ENCODE measurements around the gene KL. TPM values are rescaled to one million over a fixed set of nuclear protein-coding genes. Genes with fewer than 3 reads are reported as not detected.
A peak's percentile ranks its signal among the peaks of the same experiment; 100 is the strongest.

KL gene
- total RNA-seq, 1 experiment from 2014 or later = not detected

DNA sequence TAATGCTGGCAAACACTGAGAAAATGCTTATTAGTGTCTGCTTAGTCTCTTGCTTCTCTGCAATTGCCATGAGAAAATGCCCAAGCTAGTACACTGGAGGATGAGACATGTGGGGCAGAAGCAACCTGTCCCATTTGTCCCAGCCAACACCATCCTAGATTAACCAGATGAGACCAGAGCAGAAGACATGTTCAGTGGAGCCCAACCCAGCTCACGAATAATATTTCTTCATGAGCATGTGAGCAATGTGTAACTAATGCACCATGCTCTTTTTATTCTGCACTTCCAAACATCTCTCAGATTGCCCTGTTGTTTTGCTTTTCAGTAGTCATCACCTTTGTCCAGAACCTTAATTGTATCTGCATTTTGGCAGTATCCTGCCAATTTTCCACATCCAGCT, 21.4 kb downstream of the KL start:
- DNase-seq (ENCODE audit: low read depth) = no peak

DNA sequence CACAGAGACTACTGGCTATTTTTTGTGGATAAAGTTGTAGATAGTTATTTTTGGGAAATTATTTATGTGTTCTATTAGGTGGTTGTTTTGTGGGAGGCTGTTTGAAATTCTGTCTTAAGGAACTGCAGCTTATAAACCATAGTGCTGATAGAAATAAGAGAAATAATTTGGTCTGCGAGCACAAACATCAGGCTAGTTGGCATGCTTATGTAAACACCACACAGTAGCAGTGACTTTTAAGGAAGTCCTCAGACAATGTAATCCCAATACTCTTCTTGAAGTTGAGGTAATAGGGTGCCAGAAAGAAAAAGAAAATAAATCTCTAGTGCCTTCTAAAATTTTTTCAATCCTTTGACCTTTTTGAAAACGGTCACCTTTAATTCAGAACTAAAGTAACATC, 23.9 kb downstream of the KL start:
- no peak for DNase-seq (ENCODE audit: low read depth)

DNA sequence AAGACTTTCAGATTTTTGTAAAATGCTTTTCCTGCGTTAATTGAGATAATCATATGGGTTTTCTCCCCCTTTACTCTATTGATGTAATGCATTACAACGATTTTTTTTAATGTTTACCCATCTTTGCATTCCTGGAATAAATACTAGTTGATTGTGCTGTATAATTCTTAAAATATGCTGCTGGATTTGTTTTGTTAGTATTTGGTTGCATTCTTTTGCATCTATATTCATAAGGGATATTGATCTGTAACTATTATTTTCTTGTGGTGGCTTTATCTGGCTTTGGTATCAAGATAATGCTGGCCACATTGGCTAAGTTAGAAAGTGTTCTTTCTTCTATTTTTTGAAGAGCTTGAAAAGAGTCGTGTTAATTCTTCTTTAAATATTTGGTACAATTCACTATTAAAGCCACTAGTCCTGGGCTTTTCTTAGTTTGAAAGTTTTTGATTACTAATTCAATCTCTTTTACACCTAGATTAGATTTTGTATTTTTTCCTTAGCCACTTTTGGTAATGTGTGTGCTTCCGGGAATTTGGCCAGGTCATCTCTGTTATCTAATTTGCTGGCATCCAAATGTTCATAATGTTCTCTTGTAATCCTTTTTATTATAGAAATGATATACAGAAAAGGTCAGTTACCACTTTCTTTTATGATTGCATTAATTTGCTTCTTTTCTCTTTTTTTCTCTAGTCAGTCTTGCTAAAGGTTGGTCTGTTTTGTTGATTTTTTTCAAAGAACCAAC, 29.8 kb downstream of the KL start:
- DNase-seq (ENCODE audit: low read depth) = no peak

DNA sequence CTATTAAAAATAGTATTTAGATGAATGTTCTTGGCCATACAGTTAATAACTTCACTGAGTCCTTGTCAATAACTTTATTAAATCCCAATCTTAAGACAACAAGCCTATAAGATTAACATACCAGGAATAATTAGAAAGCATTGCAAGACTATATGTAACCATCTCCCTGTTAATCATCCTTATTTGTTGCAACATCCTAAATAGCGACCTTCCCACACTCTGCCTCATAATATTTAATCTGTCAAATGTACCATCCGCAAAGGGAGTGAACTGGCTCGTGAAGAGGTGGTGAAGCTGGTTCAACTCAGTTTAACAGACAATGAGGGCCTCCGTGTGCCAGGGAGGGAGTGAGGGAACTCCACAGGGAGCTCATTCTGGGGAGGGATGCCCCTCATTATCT, 33.9 kb downstream of the KL start:
- no peak for DNase-seq (ENCODE audit: low read depth)

DNA sequence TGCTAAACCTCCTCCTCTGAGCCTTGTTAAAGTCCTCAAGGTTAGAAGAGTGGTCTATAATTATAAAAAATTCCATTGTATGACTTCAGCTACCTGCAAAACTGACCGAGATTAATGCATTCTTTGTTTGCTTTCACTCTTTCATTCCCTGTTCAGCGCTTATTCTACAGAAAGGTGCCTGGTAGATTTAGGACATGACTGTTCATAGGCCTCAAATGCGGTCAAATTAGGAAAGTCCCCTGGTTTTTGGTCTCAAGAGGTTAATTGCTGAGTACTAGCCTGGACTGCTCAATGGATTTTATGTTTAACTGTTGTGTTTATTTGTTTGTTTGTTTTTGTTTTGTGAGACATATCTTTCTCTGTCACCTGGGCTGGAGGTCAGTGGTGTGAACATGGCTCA, 35.4 kb downstream of the KL start:
- no peak for DNase-seq (ENCODE audit: low read depth)

DNA sequence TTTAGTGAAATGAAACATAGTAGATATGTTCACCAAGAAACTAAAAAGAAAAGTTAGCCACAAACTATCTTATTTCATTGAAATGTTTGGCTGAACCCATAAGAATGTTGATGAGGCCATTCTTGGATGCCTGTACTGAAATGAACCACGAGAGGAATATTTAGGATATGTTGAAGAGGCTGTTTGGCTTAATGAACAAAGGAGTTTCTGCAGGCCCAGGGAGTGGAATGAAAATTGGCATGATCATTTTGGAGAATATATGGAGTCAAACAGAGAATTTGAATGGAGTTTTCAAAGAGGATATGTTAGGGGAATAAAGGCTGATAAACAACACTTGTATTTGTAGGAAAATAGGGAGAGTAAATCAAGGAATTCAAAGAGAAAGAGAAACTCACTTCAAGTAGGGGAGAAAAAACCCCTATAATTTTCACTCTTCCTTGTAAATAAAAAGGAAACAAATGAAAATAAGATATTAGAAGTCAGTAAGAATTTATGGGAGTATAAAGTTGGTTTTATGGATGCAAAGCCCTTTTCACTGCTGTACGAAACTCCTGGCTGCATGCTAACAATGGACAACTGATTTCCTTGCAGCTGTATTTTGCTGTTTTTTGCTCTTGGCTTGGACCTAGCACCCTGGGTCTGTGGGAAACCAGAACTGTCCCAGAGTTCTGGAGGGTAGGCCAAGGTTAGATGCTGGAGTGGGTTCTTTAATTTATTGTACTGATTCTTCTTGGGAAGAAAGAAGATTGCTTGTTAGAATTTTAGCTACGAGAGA, 36.5 kb downstream of the KL start:
- DNase-seq (ENCODE audit: low read depth) = no peak

DNA sequence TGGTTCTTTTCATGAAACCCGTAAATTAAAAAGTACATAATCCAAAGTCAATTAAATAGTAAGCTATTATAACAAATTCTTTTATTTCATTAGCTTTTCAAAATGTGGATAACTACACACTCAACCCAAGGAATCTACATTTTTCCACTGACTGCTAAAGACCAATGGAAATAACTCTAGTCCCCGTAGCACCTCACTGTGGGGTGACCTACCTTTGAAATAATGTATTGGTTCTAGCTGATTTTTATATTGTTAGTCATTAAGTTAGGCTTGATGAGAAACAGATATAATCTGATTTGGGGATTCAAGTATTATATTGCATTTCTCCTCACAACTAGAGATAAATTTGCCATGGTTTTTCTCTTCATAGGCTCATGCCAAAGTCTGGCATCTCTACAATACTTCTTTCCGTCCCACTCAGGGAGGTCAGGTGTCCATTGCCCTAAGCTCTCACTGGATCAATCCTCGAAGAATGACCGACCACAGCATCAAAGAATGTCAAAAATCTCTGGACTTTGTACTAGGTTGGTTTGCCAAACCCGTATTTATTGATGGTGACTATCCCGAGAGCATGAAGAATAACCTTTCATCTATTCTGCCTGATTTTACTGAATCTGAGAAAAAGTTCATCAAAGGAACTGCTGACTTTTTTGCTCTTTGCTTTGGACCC, 37.3 kb downstream of the KL start:
- no peak for DNase-seq (ENCODE audit: low read depth)

DNA sequence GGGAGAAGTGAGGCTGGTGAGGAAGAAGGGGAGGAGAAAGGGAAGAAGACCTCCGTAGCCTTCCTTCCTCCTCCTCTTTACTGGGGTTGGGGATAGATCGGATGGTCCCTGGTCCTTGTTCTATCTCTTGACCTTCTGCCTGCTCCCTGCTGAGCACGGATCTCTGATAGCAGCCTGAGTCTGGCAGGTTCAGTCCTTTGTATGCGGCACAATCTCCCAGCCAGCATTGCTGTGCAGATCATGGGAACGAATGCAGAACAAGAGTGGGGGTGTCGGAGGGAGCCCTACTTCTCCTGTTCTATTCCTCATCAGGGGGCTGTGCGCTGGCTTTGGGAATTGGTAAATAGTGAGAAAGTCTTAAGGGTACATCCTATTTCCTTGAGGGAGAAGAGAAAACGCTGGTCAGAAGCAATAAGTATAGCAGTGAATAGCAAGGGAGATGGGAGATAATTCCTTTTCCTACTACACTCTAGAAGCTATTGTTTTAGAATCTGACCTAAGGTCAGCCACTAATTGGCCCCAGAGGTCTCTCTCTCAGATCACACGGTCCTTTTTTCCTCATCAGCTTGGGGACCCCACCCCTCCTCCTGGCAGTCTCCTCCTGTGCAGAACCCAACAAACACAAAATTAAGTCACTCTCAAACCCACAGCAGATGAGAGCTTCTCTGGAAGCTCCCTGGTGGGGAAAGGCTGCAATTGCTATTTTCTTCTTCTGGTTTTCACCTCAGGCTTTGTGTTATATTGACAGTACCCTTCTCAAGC, 41.0 kb downstream of the KL start:
- DNase-seq (ENCODE audit: low read depth) = no peak

DNA sequence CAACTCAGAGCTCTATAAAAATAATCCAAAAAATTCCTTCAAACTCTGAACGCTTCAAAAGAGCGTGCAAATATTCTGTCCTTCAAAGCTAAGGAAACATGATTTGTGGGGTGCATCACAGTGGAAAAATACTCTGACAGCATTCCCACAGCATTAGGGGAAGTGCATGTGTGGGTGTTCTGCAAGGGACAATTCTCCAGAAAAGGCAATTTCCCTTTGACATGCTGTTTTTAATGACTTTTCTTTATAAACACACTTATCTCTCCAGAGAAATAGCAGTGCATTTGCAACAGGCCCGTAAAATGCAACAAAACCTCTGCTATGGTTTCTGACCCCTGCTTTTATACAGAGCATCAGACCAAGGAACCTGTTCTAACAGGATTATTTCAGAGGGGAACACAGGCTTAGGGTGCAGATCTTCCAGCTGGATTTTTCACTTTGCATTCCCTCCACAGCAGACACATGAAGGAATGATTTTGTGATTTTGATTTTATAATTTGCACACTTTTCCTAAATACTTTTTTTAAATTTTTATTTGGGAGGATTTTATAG, 42.6 kb downstream of the KL start:
- DNase-seq (ENCODE audit: low read depth) = no peak

DNA sequence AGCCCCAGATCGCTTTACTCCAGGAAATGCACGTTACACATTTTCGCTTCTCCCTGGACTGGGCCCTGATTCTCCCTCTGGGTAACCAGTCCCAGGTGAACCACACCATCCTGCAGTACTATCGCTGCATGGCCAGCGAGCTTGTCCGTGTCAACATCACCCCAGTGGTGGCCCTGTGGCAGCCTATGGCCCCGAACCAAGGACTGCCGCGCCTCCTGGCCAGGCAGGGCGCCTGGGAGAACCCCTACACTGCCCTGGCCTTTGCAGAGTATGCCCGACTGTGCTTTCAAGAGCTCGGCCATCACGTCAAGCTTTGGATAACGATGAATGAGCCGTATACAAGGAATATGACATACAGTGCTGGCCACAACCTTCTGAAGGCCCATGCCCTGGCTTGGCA, 44.6 kb downstream of the KL start:
- DNase-seq (ENCODE audit: low read depth) = no peak

DNA sequence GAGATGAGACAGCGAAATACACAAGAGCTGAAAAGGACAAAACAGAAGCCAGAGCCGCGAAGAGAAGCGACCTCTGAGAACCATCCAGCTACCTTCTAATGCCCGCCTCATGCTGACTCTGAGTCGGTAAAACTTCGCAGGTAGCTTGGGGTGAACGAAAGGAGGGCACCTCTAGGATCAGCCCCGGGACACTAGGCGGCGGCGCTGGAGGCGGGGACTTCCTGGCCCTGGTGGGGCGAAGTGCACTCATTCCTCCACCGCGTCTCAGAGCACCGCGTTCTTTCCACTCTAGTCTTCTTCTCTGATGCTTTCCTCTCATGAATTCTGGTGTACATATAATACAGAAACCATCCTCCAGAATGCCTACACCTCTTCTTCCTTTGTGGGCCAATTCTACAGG, 50.1 kb downstream of the KL start:
- DNase-seq (ENCODE audit: low read depth) = no peak

DNA sequence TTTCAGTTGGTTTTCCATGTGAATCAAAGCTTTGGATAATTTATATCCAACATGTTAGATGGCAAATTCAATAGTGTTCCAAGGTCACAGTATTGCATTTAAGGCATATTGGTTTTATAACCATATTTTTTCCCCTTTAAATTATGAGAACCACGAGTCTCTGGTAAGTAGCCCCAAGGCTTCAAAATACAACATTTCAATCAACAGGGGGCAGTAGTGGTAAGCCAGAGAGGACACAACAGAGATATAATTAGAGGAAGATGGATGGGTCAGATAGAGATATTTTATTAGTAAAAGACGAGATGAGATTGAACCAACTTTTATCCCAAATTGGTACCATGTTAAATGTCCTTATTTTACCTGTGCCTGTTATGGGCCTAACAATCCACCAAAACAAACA, 53.1 kb downstream of the KL start:
- no peak for DNase-seq (ENCODE audit: low read depth)

DNA sequence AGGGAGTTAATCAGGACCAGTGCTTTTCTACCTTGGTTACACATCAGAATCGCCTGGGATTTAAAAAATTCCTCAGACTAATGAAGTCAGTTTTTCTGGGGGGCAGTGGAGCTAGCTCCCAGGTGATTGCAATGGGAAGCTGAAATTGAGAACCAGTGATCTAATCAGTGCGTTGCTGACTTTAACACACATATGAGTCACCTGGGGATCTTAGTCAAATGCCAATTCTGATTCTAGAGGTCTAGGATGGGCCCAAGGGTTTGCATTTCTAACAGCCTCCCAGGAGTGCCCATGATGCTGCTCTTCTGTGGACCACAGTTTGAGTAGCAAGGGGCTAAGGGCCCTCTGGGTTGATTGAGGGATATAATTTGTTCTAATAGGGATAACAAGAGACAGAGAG, 54.5 kb downstream of the KL start:
- DNase-seq (ENCODE audit: low read depth) = peak; percentile 21

DNA sequence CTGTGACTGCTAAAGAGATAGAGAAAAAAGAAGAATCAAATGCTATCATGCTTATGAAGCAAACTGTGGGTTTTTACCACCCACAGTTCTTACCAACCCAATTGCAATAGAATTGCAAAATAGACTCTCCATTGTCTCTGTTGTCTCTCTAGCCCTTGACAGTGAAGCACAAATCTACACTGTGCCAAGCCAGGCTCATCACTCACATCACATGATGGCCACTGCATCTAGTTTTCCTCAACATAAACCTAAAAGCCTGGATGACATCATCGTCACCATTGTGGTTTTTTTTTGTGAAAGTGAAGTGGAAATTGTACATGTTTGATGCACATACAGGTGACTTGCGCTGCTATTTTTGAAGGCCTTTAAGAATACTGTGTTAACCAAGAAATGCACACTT, 56.1 kb downstream of the KL start:
- DNase-seq (ENCODE audit: low read depth) = no peak

DNA sequence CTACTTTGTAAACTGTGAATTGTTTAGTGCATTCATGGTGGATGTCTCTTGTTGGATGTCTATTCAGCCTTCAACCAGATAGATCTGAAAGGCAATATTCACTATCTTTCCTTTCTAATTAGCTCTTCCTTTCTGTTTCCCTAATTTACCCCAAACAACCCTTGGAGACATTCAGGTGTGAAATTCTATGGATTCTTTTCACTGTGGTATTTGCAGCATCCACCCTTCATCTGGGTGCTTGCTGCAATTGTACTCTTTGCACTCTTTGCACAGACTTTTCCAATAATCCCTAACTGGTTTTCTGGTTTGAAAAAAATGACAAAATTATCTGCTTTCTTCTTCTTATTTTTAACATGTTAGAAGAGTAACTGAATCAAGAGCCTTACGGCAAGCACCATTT, 56.5 kb downstream of the KL start:
- no peak for DNase-seq (ENCODE audit: low read depth)

DNA sequence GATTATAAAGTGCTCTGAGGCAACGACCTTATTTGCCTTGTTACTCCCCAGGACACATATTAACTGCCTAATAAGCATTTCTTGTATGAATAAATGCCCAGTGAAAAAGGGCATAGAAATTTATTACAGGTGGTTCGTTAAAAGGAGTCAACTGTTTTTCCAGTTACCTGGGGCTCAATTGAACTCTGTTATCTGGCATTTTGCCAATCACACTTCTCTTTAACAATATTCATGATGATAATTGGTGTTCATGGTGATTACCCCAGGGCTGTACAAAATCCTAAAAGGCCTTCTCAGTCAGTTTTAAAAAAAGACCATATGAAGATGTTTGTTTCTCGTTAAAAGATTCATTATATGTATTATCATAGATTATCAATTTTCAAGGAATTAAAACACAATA, 57.1 kb downstream of the KL start:
- DNase-seq (ENCODE audit: low read depth) = no peak

DNA sequence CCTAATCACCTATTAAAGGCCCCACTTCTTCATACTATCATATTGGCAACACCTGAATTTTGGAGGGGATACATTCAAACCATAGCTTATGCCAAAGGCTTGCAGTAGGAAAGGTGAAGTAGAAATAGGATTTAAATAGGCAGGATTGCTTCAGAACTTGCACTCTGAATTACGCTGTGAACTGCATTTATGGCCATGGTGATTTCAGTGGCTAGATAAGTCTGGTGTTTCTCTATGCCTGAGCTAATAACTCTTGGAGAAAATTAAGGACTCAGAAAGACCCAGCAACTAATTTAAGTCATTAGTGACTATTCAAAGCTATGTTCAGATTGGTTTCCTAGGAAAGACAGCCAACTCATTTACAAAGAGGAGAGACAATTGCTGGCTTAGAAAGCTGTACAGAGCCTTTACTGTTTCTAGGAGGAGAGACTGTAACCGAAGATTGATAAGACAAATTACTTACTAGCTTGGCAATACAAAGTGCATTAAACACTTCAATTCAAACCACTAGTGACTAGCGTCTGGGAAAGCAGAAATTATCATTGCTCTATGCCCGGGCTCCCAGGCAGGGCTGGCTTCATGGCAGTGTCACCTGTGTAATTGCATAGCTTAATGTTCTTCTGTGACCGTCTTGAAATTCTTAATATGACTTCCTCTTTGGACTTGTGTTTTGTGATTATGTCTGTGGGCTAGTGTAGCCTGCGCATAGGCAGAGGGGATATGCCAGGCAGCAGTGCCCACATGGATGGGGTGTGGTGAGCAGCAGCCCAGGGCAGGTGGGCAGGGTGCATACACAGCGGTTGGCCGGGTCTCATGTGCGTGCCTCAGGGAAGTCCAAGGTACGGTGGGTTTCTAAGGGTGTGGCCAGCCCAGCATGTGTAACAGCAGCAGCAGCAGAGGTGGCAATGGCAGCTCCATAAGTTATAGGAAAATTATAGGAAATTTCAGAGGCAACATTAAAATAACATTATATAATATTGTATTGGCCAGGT, 60.1 kb downstream of the KL start:
- no peak for DNase-seq (ENCODE audit: low read depth)

DNA sequence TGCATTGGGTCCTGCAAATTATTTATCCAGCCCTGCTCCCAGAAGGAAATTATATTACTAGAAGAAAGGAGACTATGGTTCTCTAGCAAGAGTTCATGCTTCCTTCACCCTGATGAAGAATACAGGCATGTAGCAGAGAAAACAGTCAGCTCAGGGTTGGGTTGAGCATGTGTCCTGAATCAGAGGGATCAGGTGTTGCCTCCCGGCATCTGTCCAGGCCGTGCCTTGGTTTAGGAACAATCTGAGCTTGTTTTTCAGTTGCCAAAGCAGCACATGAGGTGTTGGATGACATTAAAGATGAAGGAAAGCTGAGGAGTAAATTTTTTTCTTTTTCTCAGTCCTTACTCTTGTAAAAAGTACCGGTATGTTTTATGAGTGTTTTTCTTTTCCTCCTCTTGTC, 62.0 kb downstream of the KL start:
- DNase-seq (ENCODE audit: low read depth) = no peak

DNA sequence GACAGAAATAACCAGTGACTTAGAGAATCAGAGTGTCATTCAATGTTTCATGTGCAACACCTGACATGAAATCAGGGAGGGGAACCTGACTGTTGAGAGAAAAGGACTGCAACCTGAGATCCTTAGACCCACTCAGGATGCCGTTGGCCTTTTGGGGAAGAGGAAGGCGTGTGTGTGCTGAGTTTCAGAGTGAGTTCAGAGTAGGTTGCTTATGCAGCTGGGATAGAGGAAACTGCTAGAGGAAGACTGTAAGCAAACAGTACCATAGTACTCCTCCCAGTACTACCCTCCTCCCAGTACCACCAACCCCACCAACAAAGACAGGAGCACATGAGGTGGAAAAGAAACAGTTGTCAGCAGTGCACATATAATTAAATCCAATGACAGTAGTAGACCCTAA, 63.7 kb downstream of the KL start:
- DNase-seq (ENCODE audit: low read depth) = no peak

DNA sequence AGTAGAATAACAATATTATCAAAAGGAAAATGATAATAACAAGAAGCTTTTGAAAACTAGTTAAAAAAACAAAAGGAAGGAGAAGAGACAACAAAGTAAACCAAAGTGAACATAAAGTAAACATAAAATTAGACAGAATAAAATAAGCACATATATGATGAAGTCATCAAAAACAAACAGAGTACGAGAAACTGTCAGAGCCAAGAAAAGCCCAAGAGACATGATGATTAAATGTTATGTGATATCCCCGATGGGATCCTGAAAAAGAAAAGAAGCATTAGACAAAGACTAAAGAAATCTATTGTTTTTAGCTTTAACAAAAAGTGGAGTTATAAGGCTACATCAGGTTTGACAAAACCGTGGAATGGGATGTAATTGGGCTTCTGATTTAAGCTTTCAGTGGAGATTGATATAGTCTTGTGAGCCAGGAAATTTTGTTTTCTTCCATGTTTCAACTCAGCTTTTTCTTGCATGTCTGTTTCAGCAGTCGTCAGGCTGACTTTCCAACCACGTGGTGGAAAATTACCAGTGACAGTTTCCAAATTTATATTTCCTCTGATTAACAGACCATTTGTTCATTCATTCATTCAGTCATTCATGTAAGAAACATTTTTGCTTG, 64.9 kb downstream of the KL start:
- DNase-seq (ENCODE audit: low read depth) = no peak
